Measurements from ENCODE around the gene FLRT2. TPM values are rescaled to one million over a fixed set of nuclear protein-coding genes. Genes with fewer than 3 reads are reported as not detected.
A peak's percentile ranks its signal among the peaks of the same experiment; 100 is the strongest.

The FLRT2 gene
- total and polyA plus RNA-seq, 7 donors, result 0.60 to 13.0 (median 3.0) TPM

DNA sequence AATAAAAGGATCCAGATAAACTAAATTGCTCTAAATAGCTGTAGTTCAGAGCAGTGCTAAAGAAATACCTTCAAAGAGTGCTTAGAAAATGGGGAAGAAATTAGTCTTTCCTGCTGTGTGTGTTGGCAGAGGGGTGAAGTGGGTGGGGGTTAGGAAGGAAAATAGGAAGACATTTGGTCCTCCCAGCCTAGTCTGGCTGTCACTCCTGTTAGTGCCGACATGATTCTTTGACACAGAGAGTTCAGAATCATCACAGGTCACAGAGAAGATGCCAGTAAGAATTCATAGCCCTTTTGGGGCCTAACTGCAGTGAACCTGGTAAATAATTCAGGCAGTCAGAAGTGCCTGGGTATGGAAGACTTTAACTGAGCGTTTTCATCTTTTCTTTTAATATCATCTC lies 74.8 kb downstream of the FLRT2 start:
- TF ChIP-seq EP300 (IDR thresholded peaks at IDR 0.05) (no peak), POLR2A (IDR thresholded peaks at IDR 0.05) (peak in 1 of 2 donors; percentile 3)
- no peaks in the 10 kb centered on the region for H3K4me1 ChIP-seq
- H3K4me3 ChIP-seq, result no peak overlapping the region
- no peaks in the 10 kb centered on the region for H3K27me3 ChIP-seq
- WGBS, 2 donors, result 42 to 55% methylated on average over 2 of the region's 2 CpGs
- no peak for DNase-seq
- peaks cover 0 to 6% (median 0%) of the 10 kb centered on the region in 4 donors for H3K9me3 ChIP-seq
- no peaks in the 10 kb centered on the region for H3K36me3 ChIP-seq
- no peak overlapping the region for H3K27ac ChIP-seq
- intact Hi-C loops (cut with DNase I), result no loop called here

DNA sequence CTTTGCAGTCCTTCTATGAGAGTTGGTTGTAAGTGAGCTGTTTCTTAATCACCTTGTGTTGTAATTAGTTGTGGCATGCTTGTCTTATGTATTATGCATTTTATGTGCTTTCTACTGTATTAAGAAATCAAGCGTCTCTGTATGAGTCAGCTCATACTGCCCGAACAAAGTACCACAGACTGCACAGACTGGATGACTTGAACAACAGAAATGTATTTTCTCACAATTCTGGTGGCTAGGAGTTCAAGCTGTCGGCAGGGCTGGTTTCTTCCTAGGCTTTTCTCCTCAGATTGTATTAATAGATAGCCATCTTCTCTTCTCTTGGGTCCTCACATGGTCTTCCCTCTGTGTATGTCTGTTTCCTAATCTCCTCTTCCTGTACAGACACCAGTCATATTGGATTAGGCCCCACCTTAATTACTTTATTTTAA lies 77.7 kb downstream of the FLRT2 start:
- Histone ChIP-seq H3K4me3 (no peak overlapping the region), H3K36me3 (no peaks in the 10 kb centered on the region), H3K27ac (no peak overlapping the region), H3K4me1 (no peaks in the 10 kb centered on the region), H3K27me3 (no peaks in the 10 kb centered on the region), H3K9me3 (peaks cover 0 to 6% (median 0%) of the 10 kb centered on the region in 4 donors)
- DNase-seq, result no peak
- TF ChIP-seq, protein P1, sequence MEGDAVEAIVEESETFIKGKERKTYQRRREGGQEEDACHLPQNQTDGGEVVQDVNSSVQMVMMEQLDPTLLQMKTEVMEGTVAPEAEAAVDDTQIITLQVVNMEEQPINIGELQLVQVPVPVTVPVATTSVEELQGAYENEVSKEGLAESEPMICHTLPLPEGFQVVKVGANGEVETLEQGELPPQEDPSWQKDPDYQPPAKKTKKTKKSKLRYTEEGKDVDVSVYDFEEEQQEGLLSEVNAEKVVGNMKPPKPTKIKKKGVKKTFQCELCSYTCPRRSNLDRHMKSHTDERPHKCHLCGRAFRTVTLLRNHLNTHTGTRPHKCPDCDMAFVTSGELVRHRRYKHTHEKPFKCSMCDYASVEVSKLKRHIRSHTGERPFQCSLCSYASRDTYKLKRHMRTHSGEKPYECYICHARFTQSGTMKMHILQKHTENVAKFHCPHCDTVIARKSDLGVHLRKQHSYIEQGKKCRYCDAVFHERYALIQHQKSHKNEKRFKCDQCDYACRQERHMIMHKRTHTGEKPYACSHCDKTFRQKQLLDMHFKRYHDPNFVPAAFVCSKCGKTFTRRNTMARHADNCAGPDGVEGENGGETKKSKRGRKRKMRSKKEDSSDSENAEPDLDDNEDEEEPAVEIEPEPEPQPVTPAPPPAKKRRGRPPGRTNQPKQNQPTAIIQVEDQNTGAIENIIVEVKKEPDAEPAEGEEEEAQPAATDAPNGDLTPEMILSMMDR (IDR thresholded peaks at IDR 0.05), result no peak
- TF ChIP-seq EP300 (IDR thresholded peaks at IDR 0.05) (no peak), POLR2A (IDR thresholded peaks at IDR 0.05) (no peak), POLR2AphosphoS5 (IDR thresholded peaks at IDR 0.05) (no peak)
- intact Hi-C loops (cut with DNase I), result no loop called here
- 77 to 86% methylated on average over 3 of the region's 3 CpGs for WGBS, 2 donors

DNA sequence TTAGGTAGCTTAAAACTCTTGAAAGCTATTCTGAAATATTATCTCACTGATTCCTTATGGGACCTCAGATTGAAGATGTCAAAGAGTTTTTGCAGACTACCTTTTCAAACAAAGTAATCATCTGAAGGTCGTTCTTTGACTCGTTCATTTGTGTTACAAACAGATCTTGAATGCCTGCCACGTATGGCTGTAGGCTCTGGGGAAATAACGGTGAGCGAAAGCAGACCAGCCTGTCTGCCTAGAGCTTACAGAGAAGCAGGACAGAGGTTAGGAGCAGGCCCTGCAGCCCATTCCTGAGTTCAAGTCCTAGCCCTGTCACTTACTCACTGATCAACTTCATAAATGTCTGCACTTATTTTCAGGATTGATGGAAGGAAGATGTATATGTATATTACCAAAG lies 83.6 kb downstream of the FLRT2 start:
- intact Hi-C loops (cut with DNase I), result no loop called here
- no peaks in the 10 kb centered on the region for H3K27me3 ChIP-seq
- no peak overlapping the region for H3K27ac ChIP-seq
- TF ChIP-seq POLR2AphosphoS5 (IDR thresholded peaks at IDR 0.05), result no peak
- no peak for TF ChIP-seq POLR2A (IDR thresholded peaks at IDR 0.05)
- TF ChIP-seq, protein P1 (IDR thresholded peaks at IDR 0.05), result no peak
- no peak for TF ChIP-seq EP300 (IDR thresholded peaks at IDR 0.05)
- H3K4me1 ChIP-seq, result no peaks in the 10 kb centered on the region
- H3K9me3 ChIP-seq, result peaks cover 0 to 4% (median 0%) of the 10 kb centered on the region in 4 donors
- WGBS, 2 donors, result 77 to 79% methylated on average over 5 of the region's 5 CpGs
- no peak overlapping the region for H3K4me3 ChIP-seq
- DNase-seq, result no peak
- H3K36me3 ChIP-seq, result no peaks in the 10 kb centered on the region

- Histone ChIP-seq H3K36me3 (no peaks in the 10 kb centered on the region), H3K27ac (no peak overlapping the region), H3K27me3 (no peaks in the 10 kb centered on the region), H3K4me1 (no peaks in the 10 kb centered on the region), H3K9me3 (no peaks in the 10 kb centered on the region), H3K4me3 (no peak overlapping the region)
- DNase-seq, result no peak
- intact Hi-C loops (cut with DNase I), result no loop called here
- TF ChIP-seq POLR2A (IDR thresholded peaks at IDR 0.05) (no peak), POLR2AphosphoS5 (IDR thresholded peaks at IDR 0.05) (no peak), EP300 (IDR thresholded peaks at IDR 0.05) (no peak)
- TF ChIP-seq, protein P1 (IDR thresholded peaks at IDR 0.05), result no peak
- WGBS, 2 donors, result 82 to 87% methylated on average over 5 of the region's 5 CpGs
These were observed 86.5 kb downstream of the FLRT2 start for GRCh38 chr14:85616386-85616885.

GRCh38 chr14:85616886-85617285 lies 86.9 kb downstream of the FLRT2 start:
- 80 to 88% methylated on average over 2 of the region's 2 CpGs for WGBS, 2 donors
- intact Hi-C loops (cut with DNase I), result no loop called here
- Histone ChIP-seq H3K27me3 (no peaks in the 10 kb centered on the region), H3K4me1 (no peaks in the 10 kb centered on the region), H3K27ac (no peak overlapping the region), H3K36me3 (no peaks in the 10 kb centered on the region), H3K4me3 (no peak overlapping the region), H3K9me3 (no peaks in the 10 kb centered on the region)
- TF ChIP-seq POLR2AphosphoS5 (IDR thresholded peaks at IDR 0.05), result no peak
- TF ChIP-seq, protein P1 (IDR thresholded peaks at IDR 0.05), result no peak
- TF ChIP-seq POLR2A (IDR thresholded peaks at IDR 0.05), result no peak
- TF ChIP-seq EP300 (IDR thresholded peaks at IDR 0.05), result no peak
- DNase-seq, result no peak
